Colon (tissue), 2 donors: ENCODE results near the gene TGM1.

Experiments
- FAIRE-seq: peaks from 2 replicates; lab custom pipeline; 2012; peaks lifted over from hg19 to GRCh38; lab: Jason Lieb, UNC
- donor health status: control.
- donor health status: control.

The TGM1 gene

DNA sequence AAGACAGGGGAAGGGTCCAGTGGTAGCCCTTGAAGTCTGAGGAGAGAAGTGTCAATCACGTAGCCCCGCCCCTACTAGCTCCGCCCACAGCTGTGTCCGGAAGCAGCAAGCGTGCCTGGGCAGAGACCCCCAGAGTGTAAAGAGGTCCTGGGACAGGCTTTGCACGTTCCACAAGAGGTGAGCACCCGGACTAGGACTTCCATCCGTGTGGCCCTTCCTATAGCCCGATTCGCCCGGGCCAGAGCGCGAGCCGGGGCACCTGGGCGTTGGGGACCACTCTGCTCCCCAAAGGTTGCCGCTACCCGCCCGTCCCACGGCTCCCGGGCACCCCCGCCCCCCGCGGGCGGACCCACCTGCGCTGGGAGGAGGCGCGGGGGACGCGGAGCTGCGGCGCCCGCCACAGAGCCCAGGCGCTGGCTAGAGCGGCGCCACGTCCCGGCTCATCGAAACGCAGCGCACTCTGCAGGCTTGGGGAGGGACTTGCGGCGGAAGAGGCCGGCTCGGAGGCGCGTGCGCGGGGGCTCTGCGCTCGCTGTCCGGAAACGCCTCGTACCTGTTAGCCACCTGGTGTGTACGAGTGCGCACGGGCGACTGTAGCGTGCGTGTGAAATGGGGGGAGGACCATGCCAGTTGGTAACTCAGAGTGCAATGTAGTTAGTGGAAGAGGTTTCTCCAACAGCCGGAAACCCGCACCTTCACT lies 8.3 kb upstream of the TGM1 start, which contains the start of gene RABGGTA:
Gene RABGGTA (minus strand): TSS at position 464 of the 700 bp plus-strand sequence. CDS start 482 bp downstream, outside the sequence.
- FAIRE-seq = no peak

DNA sequence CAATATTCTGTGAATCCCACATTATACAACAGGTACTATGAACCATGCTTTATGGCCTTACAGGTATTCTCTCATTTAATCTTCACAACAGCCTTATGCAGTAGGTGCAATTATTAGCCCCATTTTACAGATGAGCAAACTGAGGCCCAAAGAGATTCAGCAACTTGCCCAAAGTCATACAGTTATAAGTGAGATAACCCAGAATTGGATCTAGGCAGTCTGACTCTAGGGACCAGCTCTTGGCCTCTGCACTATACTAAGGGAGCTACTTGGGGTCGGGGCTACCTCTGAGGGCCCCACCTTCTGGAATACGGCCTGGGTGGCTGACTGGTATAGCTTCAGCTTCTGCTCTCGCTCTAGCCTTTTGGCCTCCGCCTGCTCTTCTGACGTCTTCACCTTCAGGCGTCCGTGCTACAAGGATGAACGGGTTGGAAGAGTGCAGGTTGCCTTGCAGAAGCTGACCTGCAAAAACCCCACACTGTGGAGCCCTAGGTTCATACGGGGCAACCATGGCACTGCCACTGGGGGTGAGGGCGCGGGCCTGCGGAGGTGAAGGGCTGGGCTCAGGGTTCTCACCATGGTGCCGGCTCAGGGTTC lies 7.7 kb upstream of the TGM1 start:
- FAIRE-seq = no peak

DNA sequence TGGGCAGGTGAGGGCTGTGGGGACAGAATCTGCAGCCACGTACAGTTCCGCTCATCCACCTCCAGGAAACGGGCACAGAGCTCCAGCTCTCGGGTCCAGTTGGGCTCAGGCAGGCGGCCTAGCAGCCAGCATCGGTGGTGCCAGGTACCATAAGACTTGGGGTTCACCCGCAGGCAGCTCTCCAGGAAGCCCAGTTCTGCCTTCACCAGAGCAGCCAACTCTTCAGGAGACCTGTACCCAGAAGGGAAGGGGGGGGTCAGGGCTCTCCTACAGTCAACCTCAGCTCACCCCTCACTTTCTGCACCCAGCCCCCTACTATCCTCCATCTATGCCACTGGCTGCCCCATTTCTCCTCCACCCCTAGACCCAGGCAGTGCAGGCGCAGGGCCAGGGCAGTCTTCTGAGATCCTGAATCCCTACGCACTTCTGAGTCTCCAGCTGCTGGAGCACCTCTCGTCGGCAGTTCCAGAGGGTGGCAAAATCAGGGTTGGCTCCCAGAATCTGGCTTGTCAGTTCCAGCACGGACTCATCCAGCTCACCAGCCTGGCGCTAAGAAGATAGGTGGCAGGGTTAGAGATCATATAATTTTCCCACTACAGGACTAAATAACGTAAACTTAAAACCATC lies 7.0 kb upstream of the TGM1 start:
- FAIRE-seq = no peak

DNA sequence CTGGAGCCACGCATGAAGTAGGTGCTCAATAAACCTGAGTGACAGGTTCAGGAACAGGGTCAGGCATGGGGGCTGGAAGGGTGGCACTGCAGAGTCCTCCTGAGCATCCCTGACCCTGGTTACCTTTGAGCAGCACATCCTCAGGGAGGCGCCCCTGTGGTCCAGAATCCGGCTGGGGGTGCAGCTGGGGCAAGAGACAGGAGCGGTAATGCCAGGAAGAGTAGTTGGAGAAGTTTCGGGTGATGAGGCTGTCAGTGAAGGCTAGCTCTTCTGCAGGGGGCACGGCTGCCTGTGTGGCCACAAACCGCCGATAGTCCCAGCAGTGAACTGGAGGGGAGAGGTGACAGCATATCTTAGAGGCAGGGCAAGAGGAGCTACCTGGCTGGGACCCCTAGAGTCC lies 6.4 kb upstream of the TGM1 start:
- FAIRE-seq = no peak

DNA sequence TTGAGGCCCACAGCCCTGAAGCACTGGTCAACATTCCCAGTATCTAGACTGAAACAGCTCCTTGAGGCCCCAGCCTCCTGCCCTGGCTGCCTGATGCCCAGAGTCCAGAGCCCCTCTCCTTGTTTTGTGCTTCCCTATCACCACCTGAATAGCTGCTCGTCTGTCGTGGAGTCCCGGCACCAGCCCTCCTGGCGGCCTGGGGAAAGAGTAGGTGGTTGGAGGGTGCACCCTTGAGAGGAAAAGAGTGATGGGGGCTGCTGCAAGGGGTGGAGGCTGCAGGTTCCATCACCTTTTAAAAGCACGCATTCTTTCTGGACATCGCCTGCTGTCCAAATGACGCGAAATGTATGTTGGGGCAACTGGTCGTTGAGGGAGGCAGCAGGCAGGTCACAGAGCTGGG lies 5.2 kb upstream of the TGM1 start:
- no peak for FAIRE-seq

DNA sequence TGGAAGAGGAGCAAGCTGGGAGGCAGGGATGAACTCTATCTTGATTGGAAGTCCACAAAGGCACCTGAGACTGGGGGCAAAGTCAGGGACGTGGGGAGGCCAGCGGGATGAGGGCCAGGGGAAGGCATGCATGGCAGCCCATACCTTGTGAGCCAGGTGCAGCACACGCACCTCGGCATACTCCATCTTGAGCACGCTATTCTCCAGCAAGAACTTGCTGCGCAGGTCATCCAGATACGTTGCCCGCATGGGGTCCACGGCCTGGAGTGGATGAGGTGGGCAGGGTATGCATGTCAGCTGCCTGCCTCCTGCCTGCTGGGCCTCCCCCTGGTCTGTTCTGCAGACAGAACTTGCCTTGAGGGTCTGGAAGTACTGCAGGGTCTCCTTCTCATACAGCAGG lies 4.5 kb upstream of the TGM1 start:
- FAIRE-seq = no peak

DNA sequence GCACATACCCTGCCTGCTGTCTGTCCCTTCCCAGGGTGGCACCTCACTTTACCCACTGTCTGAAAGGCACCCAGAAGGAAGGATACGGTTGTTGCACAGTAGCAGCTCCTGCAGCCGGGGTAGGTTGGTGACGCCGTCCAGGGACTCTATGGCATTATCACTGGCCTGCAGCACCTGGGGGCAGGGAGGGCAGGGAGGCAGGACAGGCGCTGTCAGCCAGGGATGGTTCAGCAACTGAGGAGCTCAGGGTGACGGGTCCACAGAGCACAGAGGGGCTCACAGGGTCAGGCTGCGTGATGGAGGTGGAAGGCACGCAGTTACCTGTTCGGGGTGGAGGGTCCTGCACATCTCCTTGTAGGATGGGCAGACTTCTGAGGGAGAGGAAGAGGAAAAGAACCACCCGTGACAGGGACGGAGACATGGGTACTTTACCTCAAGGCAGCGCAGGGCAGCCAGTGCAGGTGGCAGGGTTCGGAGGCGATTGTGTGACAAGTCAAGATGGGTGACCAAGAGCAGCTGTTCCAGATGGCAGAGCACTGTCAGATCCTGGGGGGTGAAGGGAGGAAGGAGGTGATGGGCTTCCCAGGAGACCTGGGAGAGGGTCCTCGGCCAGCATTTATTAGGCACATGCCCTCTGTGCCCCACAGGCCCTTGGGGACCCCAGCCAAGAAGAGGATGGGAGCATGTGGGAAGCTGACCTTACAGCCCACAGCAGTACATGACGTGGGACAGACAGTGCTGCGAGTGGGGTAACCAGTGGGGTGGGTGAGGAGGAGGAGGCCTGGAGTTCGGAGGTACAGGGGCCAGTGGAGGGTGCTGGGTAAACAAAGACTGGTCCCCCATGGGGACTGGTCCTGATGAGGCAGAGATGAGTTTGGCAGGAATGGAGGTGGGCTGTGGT lies 3.6 kb upstream of the TGM1 start:
- no peak for FAIRE-seq

DNA sequence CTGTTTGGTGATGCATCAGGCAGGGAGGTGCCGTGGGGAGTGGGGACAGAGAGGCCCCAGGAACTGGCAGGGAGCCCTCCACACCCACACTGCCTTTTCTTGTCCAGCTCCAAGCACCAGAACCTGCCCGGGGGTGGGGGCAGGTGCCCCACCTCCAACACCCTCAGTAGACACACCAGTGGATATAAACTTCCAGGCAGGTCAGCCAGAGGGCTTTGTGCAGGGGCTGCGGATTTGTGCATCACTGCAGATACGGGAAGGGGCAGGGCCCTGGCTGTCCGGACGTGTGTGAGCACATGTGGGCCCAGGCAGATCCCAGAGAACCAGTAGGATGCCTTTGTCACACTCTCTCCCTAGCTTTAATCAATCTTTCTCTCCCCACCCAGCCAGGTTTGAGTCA lies 1.3 kb upstream of the TGM1 start:
- FAIRE-seq = no peak

DNA sequence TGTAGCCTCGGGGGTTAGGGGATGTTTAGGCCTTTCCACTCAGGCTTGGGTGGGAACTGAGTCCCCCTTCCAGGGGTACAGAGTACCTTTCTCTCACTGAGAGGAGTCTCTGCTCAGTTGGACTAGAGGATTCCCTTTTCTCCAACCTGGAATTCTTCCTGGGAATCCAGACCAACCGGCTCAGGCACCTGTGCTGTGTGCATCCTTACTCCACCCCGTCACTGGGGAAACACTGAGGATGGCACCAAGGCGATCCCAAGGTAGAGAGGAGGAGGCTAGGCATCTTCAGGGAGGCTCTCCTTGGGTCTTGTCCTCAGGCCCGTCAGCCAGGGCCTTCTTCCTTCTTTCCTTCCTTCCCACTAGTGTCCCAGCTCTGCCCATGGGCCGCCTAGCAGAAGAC lies 871 bp upstream of the TGM1 start:
- no peak for FAIRE-seq

DNA sequence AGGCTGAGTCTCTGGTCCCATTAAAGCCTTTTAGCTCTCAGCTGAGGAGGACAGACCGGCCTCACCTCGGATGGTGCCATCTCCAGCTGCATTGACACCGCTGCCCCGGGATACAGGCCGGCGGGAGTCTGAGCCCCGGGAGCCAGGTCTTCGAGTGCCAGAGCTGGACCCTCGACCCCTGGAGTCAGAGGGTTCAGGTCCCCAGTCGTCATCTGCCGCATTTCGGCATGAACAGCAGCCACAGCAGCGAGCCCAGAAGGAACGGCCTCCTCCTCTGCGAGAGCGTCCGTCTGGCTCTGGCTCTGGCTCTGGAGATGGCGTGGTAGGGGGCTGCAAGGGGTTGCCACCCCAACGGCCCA lies 1.0 kb downstream of the TGM1 start:
- FAIRE-seq = no peak

DNA sequence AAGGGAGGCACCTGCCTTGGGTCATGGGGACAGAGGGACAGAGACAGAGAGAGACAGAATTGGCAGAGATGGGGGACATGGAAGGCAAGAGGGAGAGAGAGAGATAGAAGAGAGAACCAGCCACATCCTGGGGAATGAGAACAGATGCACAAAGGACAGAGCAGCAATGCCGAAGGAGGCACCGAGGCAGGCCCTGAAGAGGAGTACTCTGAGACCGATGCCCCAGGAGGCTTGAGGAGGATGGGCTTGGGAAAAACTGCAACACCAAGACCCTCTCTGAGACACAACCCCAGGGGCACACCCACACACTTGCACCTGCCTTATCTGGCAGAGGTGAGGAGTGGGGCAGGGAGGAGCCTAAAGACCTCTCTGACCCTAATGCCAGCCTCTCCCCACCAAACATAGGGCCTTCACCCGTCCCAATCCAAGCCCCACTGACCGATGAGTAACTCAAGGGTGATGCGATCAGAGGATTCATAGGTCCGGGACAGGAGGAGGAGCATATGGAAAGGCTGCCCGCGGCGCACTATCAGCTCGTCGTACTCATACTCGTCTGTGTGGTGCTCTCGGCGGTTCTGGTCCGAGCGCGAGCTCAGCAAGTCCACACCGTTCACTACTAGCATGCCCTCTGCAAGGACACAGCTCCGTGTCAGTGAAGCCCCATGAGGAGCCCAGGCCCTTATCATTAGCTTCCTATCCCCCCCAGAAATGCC lies 1.6 kb downstream of the TGM1 start:
- no peak for FAIRE-seq

DNA sequence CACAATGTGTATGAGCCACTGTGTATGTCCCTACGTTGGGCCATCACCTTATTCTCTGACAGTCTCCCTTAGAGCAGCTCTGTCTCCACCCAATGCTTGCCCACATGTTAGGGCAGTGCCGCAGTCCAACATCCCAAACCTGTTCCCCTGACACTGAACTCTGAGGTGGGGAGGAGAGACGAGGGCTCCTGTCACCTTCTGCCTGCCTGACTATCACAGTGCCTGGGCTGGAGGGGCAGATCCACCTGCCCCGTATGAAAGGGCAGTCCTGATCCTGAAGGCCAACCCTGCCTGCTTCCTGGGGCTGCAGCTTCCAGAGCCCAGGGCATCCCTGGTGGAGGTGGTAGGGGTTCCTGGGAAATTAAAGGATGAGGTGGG lies 2.2 kb downstream of the TGM1 start:
- FAIRE-seq = no peak

DNA sequence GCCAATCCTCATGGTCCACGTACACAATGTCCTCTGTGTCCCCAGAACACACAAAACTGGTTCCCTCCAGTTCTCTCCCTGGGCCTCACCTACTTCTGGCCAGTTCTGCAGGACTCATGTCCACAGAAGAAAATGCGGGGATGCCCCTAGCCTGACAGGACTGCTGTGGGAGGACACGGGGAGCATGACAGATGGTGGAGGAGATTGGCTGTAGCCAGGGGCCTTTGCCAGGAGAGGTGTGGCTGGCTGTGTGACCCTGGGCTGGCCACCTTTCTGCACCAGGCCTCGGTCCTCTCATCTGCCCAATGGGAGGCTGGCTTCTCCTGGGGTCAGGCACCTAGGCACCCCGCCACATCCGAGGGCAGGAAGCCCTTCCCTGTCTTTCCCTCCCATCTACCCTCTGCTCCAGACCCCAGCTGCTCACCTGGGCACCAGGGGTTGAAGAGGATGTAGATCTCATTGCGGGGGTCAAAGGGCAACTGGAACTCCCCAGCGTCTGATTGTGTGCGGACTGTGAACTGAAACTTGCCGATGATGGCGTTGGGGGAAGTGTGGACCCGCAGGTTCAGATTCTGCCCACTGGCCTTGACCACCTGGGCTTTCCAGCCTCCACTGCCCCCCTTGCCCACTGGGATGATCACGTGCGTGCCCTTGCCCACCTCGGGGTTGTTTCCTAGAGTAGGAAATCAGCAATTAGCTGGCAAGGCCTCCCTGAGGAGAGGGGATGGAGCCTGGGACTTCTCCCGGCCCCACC lies 2.8 kb downstream of the TGM1 start:
- FAIRE-seq = no peak

DNA sequence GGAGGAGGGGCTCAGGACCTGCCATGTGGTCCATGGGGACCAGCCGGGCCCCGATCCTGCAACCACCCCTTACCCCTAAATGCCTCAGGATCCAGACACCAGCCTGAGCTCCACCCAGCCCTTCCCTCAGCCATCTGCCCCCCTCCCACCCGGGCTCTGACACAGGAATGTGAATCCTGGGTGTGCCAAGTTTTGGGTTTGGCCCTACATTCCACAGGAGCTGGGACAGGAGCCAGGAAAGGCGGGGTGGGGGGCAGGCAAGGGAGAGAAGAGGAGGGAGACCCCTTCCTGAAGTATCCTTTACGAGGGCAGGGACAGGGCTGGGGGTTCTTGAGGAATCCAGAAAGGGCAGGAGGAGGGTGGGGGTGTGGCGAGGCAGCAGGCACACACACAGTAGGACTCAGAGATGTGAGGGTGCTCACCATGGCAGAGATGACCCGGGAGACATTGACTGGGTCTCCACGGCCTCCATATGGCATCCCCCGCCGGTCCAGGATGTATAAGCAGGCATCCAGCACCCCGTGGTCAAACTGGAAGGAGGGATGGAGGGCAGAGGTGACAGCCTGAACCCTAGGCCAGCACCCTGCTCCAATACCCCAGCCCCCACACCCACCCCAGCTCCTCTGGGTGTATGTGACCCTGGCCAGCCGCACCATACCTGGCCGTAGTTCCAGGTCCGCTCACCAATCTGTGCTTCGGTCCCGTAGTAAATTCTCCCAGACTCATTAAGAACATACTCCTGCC lies 3.5 kb downstream of the TGM1 start:
- FAIRE-seq = no peak

DNA sequence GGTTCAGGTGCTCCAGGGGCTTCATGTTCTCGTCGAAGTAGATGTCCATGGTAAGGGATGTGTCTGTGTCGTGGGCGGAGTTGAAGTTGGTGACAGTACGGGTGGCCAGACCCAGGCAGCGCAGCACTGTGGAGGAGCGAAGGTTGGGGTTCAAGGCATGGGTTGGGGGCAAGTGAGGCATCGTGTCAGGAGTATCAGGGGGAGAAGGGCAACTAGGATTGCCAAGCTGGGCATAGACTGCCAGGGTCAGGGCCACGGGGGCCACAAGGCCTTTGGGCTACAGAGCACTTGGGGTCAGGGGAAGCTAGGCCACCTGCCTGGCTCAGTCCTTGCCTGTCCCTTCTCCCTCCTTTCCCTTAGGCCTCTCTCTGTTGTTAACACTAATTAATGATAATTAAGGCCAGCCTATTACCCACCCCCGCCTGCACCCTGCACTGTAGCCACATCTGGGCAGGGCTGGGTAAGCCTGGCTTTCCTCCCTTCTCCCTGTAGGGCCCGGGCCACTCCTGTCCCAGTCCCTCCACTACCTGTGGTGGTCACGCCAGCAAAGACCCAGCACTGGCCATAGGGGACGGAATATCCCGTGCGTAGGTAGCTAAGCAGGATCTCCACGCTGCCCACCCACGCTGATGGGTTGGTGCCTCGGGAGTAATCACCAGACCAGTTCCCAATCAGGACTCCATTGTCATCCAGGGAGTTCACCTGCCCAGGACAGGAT lies 4.3 kb downstream of the TGM1 start:
- FAIRE-seq = no peak

DNA sequence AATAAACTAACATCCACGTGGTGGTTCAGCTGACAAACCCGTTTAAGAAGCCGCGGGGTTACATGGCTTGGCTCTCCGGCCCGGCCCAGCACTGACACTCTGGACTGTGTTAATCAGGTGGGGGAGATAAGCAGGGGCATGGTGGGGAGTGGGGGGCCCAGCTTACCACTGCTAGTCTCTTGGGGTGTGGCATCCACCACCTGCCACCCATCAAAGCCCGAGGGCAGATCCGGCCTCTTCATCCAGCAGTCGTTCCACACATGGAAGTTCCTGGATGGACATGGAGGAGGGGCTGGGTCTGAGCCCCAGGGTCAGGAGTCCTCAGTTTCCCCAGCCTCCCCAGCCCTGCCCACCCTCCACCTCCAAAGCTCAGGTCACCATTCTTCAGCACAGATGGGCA lies 4.9 kb downstream of the TGM1 start:
- FAIRE-seq = no peak

DNA sequence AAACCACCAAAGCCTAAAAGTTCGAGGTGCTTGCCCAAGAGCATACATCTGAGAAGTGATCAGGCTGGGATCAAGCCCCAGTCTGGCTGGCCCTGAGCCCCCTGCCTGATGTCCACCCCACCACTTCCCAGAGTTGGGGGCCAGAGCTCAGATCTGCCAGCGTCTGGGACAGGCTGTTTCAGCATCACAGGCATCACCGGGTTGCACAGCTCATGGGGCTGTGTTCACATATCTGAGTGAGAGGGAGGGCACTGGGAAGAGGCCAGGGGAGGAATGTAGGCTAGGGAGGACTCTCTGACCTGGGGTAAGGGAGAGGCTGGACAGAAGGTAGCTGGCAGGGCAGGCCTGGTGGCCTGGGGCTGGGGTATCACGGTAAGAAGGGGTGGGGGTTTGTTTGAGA lies 6.0 kb downstream of the TGM1 start:
- FAIRE-seq = no peak

DNA sequence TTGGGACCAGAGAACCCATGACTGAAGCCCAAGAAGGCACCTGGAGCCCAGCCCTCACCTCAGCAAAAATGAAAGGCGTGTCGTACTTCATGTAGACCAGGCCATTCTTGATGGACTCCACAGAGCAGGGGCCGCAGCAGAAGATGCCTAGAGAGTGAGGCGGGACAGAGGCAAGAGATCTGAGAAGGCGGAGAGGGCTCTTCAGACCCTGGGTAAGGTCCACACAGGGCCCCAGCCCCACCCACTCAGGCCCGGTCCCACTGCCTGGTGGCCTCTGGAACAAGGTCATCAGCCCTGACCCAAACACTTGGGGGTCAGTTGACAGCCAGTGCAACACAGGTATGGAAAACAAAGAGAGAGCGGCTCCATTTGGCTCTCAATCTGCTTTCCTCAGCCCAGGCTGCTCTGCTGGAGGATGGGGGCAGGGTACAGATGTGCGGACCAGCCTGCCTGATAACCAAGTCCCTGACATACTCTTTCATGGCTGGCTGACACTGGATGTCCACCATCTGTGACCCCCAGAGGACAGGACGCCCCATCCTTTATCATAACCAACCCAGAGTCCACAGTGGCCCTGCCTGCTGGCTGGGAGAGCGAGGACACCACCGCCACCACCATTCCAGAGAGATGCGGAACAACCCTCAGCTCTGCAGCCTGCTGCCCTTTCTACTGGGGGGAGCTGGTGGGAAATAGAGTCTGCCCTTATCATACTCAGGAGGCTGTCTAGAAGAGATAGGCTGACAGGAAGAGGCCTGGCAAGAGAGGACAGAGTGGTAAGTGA lies 6.9 kb downstream of the TGM1 start:
- FAIRE-seq = no peak

DNA sequence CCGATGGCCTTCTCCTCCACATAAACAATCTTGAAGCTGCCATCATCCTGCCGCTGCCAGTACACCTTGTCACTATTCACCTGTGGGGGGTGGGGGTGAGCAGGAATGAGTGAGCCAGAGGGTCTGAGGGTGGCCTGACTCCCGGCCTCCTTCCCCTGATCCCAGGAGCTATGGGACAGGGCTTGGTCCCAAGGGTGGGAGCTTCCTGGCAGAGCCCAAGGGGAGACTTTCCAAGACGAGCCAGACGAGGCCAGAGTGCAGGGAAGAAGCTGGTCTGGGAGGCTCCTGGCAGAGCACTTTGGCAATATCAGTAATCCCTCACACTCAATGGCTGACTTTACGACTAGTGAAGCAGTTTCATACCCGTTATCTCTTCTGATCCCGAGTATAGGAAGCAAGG lies 7.5 kb downstream of the TGM1 start:
- no peak for FAIRE-seq
